GM19452 (cell line): ENCODE data around the gene CACNA2D4.

Experiments used
- ATAC-seq: cut with Tn5 transposase; IDR thresholded peaks from one replicate; pipeline ENCODE4 v1.9.1; 2021; ENCODE audit not compliant: unreplicated experiment

Gene CACNA2D4

GRCh38 chr12:1793426-1794210 lies 124.8 kb downstream of the CACNA2D4 start:
- ATAC-seq, result no peak

- no peak for ATAC-seq
These were observed 126.0 kb downstream of the CACNA2D4 start for GRCh38 chr12:1792406-1792805.

- ATAC-seq, result no peak
These were observed 127.2 kb downstream of the CACNA2D4 start for GRCh38 chr12:1791104-1791841.

- ATAC-seq, result no peak
These were observed 128.0 kb downstream of the CACNA2D4 start for GRCh38 chr12:1790444-1790843.

- ATAC-seq, result no peak
These were observed 130.7 kb downstream of the CACNA2D4 start for GRCh38 chr12:1787714-1788113.

GRCh38 chr12:1782215-1782614 lies 136.2 kb downstream of the CACNA2D4 start:
- no peak for ATAC-seq

- ATAC-seq, result no peak
These were observed 136.7 kb downstream of the CACNA2D4 start for GRCh38 chr12:1781772-1782171.

- ATAC-seq, result no peak
These were observed 138.7 kb downstream of the CACNA2D4 start for GRCh38 chr12:1779783-1780182.

- no peak for ATAC-seq
These were observed 139.5 kb downstream of the CACNA2D4 start for GRCh38 chr12:1778911-1779310.

- no peak for ATAC-seq
These were observed 140.7 kb downstream of the CACNA2D4 start for GRCh38 chr12:1777798-1778197.

GRCh38 chr12:1776170-1776921 lies 142.1 kb downstream of the CACNA2D4 start:
- ATAC-seq, result no peak

GRCh38 chr12:1773937-1774655 lies 144.4 kb downstream of the CACNA2D4 start:
- ATAC-seq, result no peak

- no peak for ATAC-seq
These were observed 148.5 kb downstream of the CACNA2D4 start for GRCh38 chr12:1769809-1770494.

GRCh38 chr12:1768615-1769014 lies 149.8 kb downstream of the CACNA2D4 start:
- ATAC-seq, result no peak

GRCh38 chr12:1767407-1768090 lies 150.9 kb downstream of the CACNA2D4 start:
- no peak for ATAC-seq

GRCh38 chr12:1766110-1766509 lies 152.3 kb downstream of the CACNA2D4 start:
- ATAC-seq, result no peak

GRCh38 chr12:1763153-1763552 lies 155.3 kb downstream of the CACNA2D4 start:
- no peak for ATAC-seq

- ATAC-seq, result no peak
These were observed 156.6 kb downstream of the CACNA2D4 start for GRCh38 chr12:1761857-1762256.

- ATAC-seq, result no peak
These were observed 157.7 kb downstream of the CACNA2D4 start for GRCh38 chr12:1760566-1761382.
